ENCODE results near the gene MVB12B.

Gene MVB12B

DNA sequence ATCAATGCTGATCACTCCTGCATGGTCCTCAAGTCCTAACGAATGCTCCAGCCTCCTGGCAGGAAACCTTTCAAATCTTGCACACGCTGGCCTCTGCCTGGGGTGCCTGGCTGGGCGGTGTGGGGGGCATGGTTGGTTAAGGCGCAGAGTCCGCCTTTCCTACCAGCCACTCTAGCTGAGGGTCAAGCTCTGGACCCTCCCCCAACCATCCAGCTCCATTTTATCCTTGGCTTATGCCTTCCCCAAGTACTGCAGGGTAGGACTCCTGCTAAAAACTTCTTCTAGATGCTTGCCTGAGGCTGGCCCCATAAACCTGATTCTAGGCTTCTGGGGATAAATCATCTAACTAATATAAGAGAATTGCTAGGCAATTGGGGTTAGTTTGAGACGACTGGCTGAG, 808 bp upstream of the MVB12B start:
- Histone ChIP-seq H3K36me3 (no peaks in the 10 kb centered on the region; a peak in 1 of 22 replicates), H3K4me3 (peak overlapping the region; percentile 62 to 78 (median 68); a peak in 19 of 20 replicates), H3K9ac (peak overlapping the region; percentile 74 to 91 (median 84); a peak in 21 of 22 replicates), H3K9me3 (replicated peaks in 1 of 11) (peaks cover 19 to 24% (median 22%) of the 10 kb centered on the region in 11 experiments; a peak in 21 of 22 replicates), H3K27ac (peak overlapping the region in 8 of 11 experiments; percentile 63 to 82 (median 68); a peak in 11 of 22 replicates), H3K27me3 (peaks cover 0 to 21% (median 0%) of the 10 kb centered on the region in 11 experiments; a peak in 7 of 22 replicates), H3K4me2 (peak overlapping the region; percentile 82 to 99 (median 92)), H3K4me1 (peaks cover 12 to 43% (median 33%) of the 10 kb centered on the region in 10 experiments; a peak in 19 of 20 replicates), H4K20me1 (peaks cover 0 to 19% (median 0%) of the 10 kb centered on the region in 11 experiments; a peak in 3 of 22 replicates)
- TF ChIP-seq Cebpa-rat (IDR thresholded peaks at IDR 0.05) = no peak

DNA sequence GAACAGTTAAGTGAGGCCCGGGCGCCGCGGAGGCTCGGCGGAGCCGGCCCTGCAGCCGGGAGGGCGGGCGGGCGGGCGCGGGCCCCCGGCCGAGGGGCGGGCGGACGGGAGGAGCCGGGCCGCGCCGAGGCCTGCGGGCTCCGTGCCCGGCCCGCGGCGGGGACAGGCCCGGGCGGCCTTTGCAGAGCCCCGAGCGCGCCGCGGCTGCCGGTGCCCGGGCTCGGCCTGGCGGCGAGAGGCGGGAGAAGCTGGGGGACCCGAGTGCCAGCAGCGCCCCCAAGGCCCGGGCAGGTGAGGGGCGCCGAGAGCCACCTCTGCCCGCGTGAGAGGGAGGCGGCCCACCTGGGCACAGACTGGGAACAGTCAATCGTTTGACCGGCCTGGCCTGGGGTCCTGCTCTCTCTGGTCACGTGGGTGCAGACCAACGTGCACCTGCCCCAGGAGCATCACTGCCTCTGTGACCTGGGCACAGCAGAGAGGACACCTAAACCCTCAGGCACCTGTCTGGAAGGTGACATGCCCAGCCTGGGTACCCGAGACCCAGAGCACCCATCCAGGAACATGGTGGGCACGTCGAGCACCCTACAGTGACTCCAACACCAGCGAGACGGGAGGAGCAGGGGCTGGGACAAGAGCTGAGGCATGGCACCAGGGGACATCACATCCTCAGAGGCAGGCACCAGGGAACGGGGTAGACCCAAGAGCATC, 531 bp downstream of the MVB12B start:
- TF ChIP-seq Cebpa-rat (IDR thresholded peaks at IDR 0.05) = no peak
- Histone ChIP-seq H3K9ac (peak overlapping the region; percentile 74 to 91 (median 84)), H3K27ac (peak overlapping the region; percentile 63 to 82 (median 71))

DNA sequence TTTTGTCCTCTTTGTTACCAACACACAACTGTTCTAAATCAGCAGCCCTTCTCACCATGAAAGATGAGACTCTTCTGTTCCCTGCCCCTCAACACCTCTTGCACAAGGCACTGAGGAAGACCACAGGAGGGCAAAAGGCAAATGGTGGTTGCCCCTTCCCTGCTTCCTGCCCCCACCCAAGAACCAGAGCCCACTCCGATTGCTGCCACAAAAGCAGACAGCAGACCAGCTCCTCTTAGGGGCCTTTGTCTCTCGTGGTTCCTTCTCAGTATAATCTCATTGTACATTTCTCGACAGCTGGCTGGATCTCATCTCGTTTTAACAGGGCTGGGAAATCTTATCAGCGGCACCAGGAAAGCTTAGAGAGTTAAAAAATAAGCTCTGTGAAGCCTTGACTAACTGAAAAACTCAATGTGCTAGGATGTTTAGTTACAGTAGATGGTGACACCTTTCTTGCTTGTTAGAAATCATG, 1.1 kb downstream of the MVB12B start:
- peaks cover 0 to 21% (median 0%) of the 10 kb centered on the region in 11 experiments; a peak in 7 of 22 replicates for H3K27me3 ChIP-seq
- H4K20me1 ChIP-seq = peaks cover 0 to 29% (median 0%) of the 10 kb centered on the region in 11 experiments; a peak in 4 of 22 replicates
- peaks cover 12 to 53% (median 41%) of the 10 kb centered on the region in 10 experiments; a peak in 19 of 20 replicates for H3K4me1 ChIP-seq
- H3K4me2 ChIP-seq = peak overlapping the region; percentile 86 to 99 (median 96)
- H3K9ac ChIP-seq = peak overlapping the region in 10 of 11 experiments; percentile 74 to 91 (median 84); a peak in 14 of 22 replicates
- no peaks in the 10 kb centered on the region; a peak in 1 of 22 replicates for H3K36me3 ChIP-seq
- peak overlapping the region in 4 of 11 experiments; percentile 64 to 80 (median 68); a peak in 5 of 22 replicates for H3K27ac ChIP-seq
- no peak for TF ChIP-seq Cebpa-rat (IDR thresholded peaks at IDR 0.05)
- peak overlapping the region; percentile 62 to 78 (median 68); a peak in 19 of 20 replicates for H3K4me3 ChIP-seq
- peaks cover 19 to 24% (median 22%) of the 10 kb centered on the region in 11 experiments; a peak in 21 of 22 replicates for H3K9me3 ChIP-seq (replicated peaks in 1 of 11)

More for the DNA sequence above, 531 bp downstream of the MVB12B start:
- Histone ChIP-seq H4K20me1 (peaks cover 0 to 26% (median 0%) of the 10 kb centered on the region in 11 experiments; a peak in 4 of 22 replicates), H3K4me2 (peak overlapping the region; percentile 89 to 99 (median 96)), H3K27me3 (peaks cover 0 to 21% (median 0%) of the 10 kb centered on the region in 11 experiments; a peak in 7 of 22 replicates), H3K4me3 (peak overlapping the region; percentile 62 to 78 (median 68)), H3K4me1 (peaks cover 12 to 50% (median 39%) of the 10 kb centered on the region in 10 experiments; a peak in 19 of 20 replicates), H3K36me3 (no peaks in the 10 kb centered on the region; a peak in 1 of 22 replicates), H3K9me3 (replicated peaks in 1 of 11) (peaks cover 19 to 24% (median 22%) of the 10 kb centered on the region in 11 experiments; a peak in 21 of 22 replicates)

DNA sequence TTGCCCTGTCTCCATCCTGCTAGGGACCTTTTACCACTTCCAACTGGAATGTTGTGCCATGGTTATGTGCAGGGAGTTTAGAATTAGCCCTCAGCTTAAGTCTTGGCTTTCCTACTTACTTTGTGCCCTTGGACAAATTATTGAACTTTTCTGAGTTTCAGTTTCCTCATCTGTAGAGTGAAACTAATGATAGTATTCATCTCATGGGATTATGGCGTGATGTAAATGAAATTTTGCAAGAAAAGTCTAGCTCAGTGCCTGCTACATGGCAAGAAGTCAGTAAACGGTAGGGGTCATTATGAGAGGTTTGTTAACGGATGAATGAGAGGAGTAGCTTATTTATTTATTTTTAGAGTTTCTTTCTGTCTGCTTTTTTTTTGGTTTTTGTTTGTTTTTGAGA, 1.8 kb downstream of the MVB12B start:
- H4K20me1 ChIP-seq = peaks cover 0 to 29% (median 0%) of the 10 kb centered on the region in 11 experiments; a peak in 4 of 22 replicates
- peaks cover 12 to 53% (median 41%) of the 10 kb centered on the region in 10 experiments; a peak in 19 of 20 replicates for H3K4me1 ChIP-seq
- H3K9me3 ChIP-seq (replicated peaks in 1 of 11) = peaks cover 18 to 21% (median 19%) of the 10 kb centered on the region in 11 experiments; a peak in 21 of 22 replicates
- peak overlapping the region; percentile 86 to 99 (median 96) for H3K4me2 ChIP-seq
- 0 out of 22 replicates have a peak overlapping the region, but pooled peaks of 1 of the 11 experiments have one; percentile 66 for H3K27ac ChIP-seq
- H3K27me3 ChIP-seq = peaks cover 0 to 21% (median 0%) of the 10 kb centered on the region in 11 experiments; a peak in 7 of 22 replicates
- TF ChIP-seq Cebpa-rat (IDR thresholded peaks at IDR 0.05) = no peak
- H3K4me3 ChIP-seq = no peak overlapping the region
- H3K36me3 ChIP-seq = no peaks in the 10 kb centered on the region; a peak in 1 of 22 replicates
- 0 out of 22 replicates have a peak overlapping the region, but pooled peaks of 1 of the 11 experiments have one; percentile 87 for H3K9ac ChIP-seq

DNA sequence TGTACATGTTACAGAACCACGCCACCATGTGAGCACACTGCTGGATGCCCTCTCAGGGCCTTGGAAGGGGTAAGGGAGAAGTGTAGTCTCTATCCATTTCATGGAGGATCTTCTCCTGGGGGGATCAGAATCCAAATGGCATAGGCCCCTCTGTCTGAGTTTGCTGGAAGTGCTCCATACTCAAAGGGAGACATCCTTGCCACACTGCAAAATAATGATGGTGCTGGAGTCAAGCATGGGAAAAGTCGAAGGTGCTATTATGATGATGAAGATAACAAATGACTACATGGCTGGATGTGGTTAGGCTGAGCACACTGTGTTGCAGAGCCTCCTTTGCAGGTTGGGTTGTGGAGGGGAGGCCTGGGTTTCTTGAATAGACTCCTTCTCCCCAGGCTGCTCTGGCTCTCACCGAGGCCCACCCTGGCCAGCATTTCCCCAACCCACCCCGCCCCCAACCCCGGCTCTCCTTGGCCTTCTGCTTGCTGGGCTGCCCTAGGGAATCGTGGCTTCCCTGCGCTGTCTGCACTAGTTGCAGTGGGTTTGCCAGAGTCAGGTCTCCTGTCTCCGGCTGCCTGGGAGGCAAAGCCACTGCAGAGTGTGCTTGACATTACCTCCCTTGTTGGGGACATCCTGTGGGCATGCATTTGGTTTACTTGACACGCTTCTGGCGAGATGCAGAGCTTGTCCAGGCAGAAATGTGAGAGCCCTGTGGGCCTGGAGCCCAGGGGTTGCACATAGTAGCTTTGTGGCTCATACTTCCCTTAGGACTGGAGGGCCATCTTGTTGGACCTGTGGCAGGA, 3.0 kb downstream of the MVB12B start:
- 0 out of 22 replicates have a peak, but pooled peaks cover 0 to 3% (median 0%) of the 10 kb centered on the region in 11 experiments for H3K36me3 ChIP-seq
- TF ChIP-seq Cebpa-rat (IDR thresholded peaks at IDR 0.05) = no peak
- H3K4me1 ChIP-seq = peaks cover 12 to 53% (median 41%) of the 10 kb centered on the region in 10 experiments; a peak in 19 of 20 replicates
- peaks cover 5 to 9% (median 6%) of the 10 kb centered on the region in 11 experiments; a peak in 16 of 22 replicates for H3K9me3 ChIP-seq (replicated peaks in 1 of 11)
- no peak overlapping the region for H3K27ac ChIP-seq
- H3K4me3 ChIP-seq = no peak overlapping the region
- H4K20me1 ChIP-seq = peaks cover 0 to 33% (median 0%) of the 10 kb centered on the region in 11 experiments; a peak in 5 of 22 replicates
- peak overlapping the region in 9 of 11 experiments; percentile 15 to 98 (median 64); a peak in 15 of 22 replicates for H3K4me2 ChIP-seq
- H3K9ac ChIP-seq = no peak overlapping the region
- H3K27me3 ChIP-seq = peaks cover 0 to 21% (median 0%) of the 10 kb centered on the region in 11 experiments; a peak in 7 of 22 replicates

DNA sequence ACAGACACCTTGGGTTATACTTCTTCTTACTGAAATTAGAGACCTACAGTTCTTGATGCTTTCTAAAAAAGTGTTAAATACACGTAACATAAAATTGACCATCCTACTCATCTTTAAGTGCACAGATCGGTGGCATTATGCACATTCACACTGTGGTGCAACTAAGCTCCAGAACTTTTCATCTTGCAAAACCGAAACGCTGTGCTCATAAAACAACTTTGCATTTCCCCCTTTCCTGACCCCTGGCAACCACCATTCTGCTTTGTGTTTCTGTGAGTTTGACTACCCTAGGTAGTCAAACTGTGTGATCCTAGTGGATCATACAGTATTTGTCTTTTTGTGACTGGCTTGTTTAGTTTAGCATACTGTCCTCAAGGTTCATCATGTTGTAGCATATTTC, 3.9 kb downstream of the MVB12B start:
- peak overlapping the region in 6 of 11 experiments; percentile 6 to 90 (median 59); a peak in 7 of 22 replicates for H3K4me2 ChIP-seq
- H4K20me1 ChIP-seq = peaks cover 0 to 42% (median 0%) of the 10 kb centered on the region in 11 experiments; a peak in 6 of 22 replicates
- peaks cover 12 to 53% (median 41%) of the 10 kb centered on the region in 10 experiments; a peak in 19 of 20 replicates for H3K4me1 ChIP-seq
- 0 out of 22 replicates have a peak, but pooled peaks cover 0 to 3% (median 0%) of the 10 kb centered on the region in 11 experiments for H3K36me3 ChIP-seq
- H3K9me3 ChIP-seq (replicated peaks in 1 of 11) = no peaks in the 10 kb centered on the region; a peak in 1 of 22 replicates
- H3K4me3 ChIP-seq = no peak overlapping the region
- no peak overlapping the region for H3K9ac ChIP-seq
- no peak for TF ChIP-seq Cebpa-rat (IDR thresholded peaks at IDR 0.05)
- peaks cover 0 to 20% (median 0%) of the 10 kb centered on the region in 11 experiments; a peak in 7 of 22 replicates for H3K27me3 ChIP-seq
- no peak overlapping the region for H3K27ac ChIP-seq

DNA sequence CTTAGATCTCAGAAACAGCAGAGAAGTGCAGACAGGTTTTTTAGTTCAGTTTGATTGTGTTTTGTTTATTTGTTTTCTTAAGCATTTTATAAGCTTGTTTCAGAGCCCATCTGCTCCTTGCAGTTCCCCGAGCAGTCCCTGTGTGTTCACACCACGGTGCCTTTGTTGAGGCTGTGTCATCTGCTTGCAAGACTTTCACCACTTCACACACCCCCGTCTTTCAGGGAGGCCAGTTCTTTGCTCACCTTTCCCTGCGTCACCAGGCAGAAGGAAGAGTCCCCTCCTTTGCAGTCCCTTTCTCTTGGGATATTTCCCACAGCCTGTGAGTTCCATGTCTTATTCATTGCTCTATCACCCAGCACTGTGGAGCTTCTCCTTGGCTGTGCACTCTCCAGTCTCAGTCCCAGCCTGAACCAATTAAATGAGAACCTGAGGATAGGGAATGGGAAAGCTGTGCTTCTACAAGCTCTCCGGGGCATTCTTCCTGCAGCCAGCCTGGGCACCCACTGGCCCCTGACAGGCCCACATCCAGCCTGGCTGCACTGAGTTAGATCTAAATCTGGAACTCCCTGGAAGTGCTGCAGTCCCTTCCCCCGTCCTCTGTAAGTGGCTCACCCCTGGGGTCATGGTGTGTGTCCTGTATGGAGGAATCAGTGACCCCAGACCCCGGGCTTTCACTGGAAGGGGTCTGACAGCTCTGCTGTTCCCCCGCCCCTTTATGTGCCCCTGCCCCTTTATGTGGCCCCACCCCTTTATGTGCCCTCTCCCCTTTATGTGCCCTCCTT, 5.5 kb downstream of the MVB12B start:
- H3K4me2 ChIP-seq = peak overlapping the region in 8 of 11 experiments; percentile 1 to 45 (median 26); a peak in 11 of 22 replicates
- H3K9me3 ChIP-seq (replicated peaks in 1 of 11) = no peaks in the 10 kb centered on the region
- H3K4me1 ChIP-seq = peaks cover 21 to 45% (median 36%) of the 10 kb centered on the region in 10 experiments
- no peak overlapping the region for H3K27ac ChIP-seq
- H3K36me3 ChIP-seq = 0 out of 22 replicates have a peak, but pooled peaks cover 0 to 3% (median 0%) of the 10 kb centered on the region in 11 experiments
- H4K20me1 ChIP-seq = peaks cover 0 to 57% (median 0%) of the 10 kb centered on the region in 11 experiments; a peak in 6 of 22 replicates
- TF ChIP-seq Cebpa-rat (IDR thresholded peaks at IDR 0.05) = no peak
- no peak overlapping the region for H3K9ac ChIP-seq
- H3K4me3 ChIP-seq = no peak overlapping the region
- peaks cover 0 to 11% (median 0%) of the 10 kb centered on the region in 11 experiments; a peak in 5 of 22 replicates for H3K27me3 ChIP-seq
